ENCODE measurements around the gene CD163L1.
"Not testable (repeated sequence)": the region's sequence is repeated elsewhere in the genome, so short reads cannot be mapped to it uniquely, and the experiment has no call there.

Gene CD163L1

GRCh38 chr12:7346551-7347225, 97.3 kb downstream of the CD163L1 start:
- peak; percentile 78 for DNase-seq (ENCODE audit: low read depth, low spot score)
- H3K4me3 ChIP-seq (ENCODE audit: low read length), result no peak overlapping the region; the same call in 1 of the 2 replicates

- H3K4me3 ChIP-seq (ENCODE audit: low read length), result no peak overlapping the region
- DNase-seq (ENCODE audit: low read depth, low spot score), result peak; percentile 58
These were observed 98.9 kb downstream of the CD163L1 start for GRCh38 chr12:7344833-7345606.

- DNase-seq (ENCODE audit: low read depth, low spot score), result peak; percentile 33
- H3K4me3 ChIP-seq (ENCODE audit: low read length), result no peak overlapping the region
These were observed 104.3 kb downstream of the CD163L1 start for GRCh38 chr12:7339675-7340074.

- DNase-seq (ENCODE audit: low read depth, low spot score); H3K4me3 ChIP-seq (ENCODE audit: low read length): not testable (repeated sequence)
These were observed 106.2 kb downstream of the CD163L1 start for GRCh38 chr12:7337790-7338189.

GRCh38 chr12:7327918-7328317, 116.0 kb downstream of the CD163L1 start:
- no peak overlapping the region for H3K4me3 ChIP-seq (ENCODE audit: low read length)
- no peak for DNase-seq (ENCODE audit: low read depth, low spot score)

- no peak overlapping the region for H3K4me3 ChIP-seq (ENCODE audit: low read length)
- no peak for DNase-seq (ENCODE audit: low read depth, low spot score)
These were observed 119.8 kb downstream of the CD163L1 start for GRCh38 chr12:7324176-7324575.

- DNase-seq (ENCODE audit: low read depth, low spot score), result no peak
- H3K4me3 ChIP-seq (ENCODE audit: low read length), result no peak overlapping the region
These were observed 121.4 kb downstream of the CD163L1 start for GRCh38 chr12:7322599-7322998.

- DNase-seq (ENCODE audit: low read depth, low spot score), result no peak
These were observed 122.3 kb downstream of the CD163L1 start for GRCh38 chr12:7321624-7322023.

GRCh38 chr12:7319930-7320329, 124.0 kb downstream of the CD163L1 start:
- no peak for DNase-seq (ENCODE audit: low read depth, low spot score)
- H3K4me3 ChIP-seq (ENCODE audit: low read length), result no peak overlapping the region

More at GRCh38 chr12:7321624-7322023, 122.3 kb downstream of the CD163L1 start:
- no peak overlapping the region for H3K4me3 ChIP-seq (ENCODE audit: low read length)

- H3K4me3 ChIP-seq (ENCODE audit: low read length), result no peak overlapping the region
- no peak for DNase-seq (ENCODE audit: low read depth, low spot score)
These were observed 133.9 kb downstream of the CD163L1 start for GRCh38 chr12:7310070-7310469.

All from Jurkat, Clone E6-1 (cell line).